HepG2 (cell line): ENCODE data around the gene BPHL.

Experiments
- KLF15 ChIP-seq: sonication (generic); formaldehyde crosslinking; IDR thresholded peaks from 2 replicates; pipeline ENCODE4 v1.8.1; 2023; ENCODE audit warnings: borderline replicate concordance, mild to moderate bottlenecking, inconsistent platforms, missing genetic modification reagents, mixed read lengths
- KMT2B ChIP-seq: IDR thresholded peaks from 2 replicates; pipeline ENCODE4 v1.6.1; 2016; ENCODE audit warnings: missing genetic modification reagents, missing compliant biosample characterization
- NR2F1 ChIP-seq, 2 experiments: fragments of 450-650 bp in 1 of 2; formaldehyde crosslinking in 1 of 2; IDR thresholded peaks; 2 replicates each; pipeline versions ENCODE4 v1.5.0 to v1.6.1; 2016 to 2020; ENCODE audit warnings: mild to moderate bottlenecking in 1 of 2, missing compliant biosample characterization in 1 of 2, missing genetic modification reagents in 1 of 2, moderate library complexity in 1 of 2
- POLR2A ChIP-seq, 2 experiments: IDR thresholded peaks; 2 replicates each; pipeline ENCODE4 v1.6.1; 2011; ENCODE audit warnings: low read depth in 2 of 2, low read length in 2 of 2, mild to moderate bottlenecking in 1 of 2, moderate library complexity in 1 of 2; ENCODE audit not compliant: insufficient read depth in 1 of 2
- TGIF2 ChIP-seq: IDR thresholded peaks from 2 replicates; pipeline ENCODE4 v1.6.1; 2016; ENCODE audit warnings: control low read depth, missing compliant biosample characterization
- ZNF317 ChIP-seq: sonication (generic); formaldehyde crosslinking; IDR thresholded peaks from 2 replicates; pipeline ENCODE4 v1.5.0; 2020; ENCODE audit warnings: mild to moderate bottlenecking, missing genetic modification reagents
- TF ChIP-seq, protein P1 (sequence below): sonication (generic); formaldehyde crosslinking; IDR thresholded peaks from 2 replicates; pipeline ENCODE4 v1.8.1; 2022; ENCODE audit warnings: low read depth, mild to moderate bottlenecking, missing genetic modification reagents
- TF ChIP-seq, protein P2 (sequence below): IDR thresholded peaks from 2 replicates; pipeline ENCODE4 v1.6.1; 2016; ENCODE audit warnings: missing biosample characterization, missing genetic modification reagents, low read depth
- TF ChIP-seq, protein P3 (sequence below): sonication (generic); formaldehyde crosslinking; IDR thresholded peaks from 2 replicates; pipeline ENCODE4 v1.4.0; 2020; ENCODE audit warnings: missing genetic modification reagents
- TF ChIP-seq, protein P4 (sequence below): IDR thresholded peaks from 2 replicates; pipeline ENCODE4 v1.6.1; 2016; ENCODE audit warnings: control low read depth

DNA sequence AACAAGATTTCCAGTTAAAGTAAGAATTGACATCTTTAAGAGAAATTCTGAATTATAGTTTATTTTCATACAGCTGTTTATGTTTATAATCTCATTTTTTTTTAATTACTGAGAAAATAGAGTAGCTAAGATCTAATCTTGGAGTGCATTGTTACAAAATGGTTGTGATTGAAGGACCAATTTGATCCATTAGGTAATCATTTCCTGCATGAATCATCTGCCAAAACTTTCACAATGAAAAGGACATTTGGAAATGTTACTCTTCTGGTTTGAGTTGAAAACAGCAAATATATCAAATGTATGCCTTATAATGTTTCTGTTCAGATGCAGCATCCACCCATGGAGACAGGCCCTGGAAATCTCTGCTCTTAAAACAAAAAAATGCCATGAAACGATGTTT, 19.8 kb downstream of the BPHL start:
- TF ChIP-seq TGIF2 (CRISPR knock-in tag) = no peak
- TF ChIP-seq, protein P1, sequence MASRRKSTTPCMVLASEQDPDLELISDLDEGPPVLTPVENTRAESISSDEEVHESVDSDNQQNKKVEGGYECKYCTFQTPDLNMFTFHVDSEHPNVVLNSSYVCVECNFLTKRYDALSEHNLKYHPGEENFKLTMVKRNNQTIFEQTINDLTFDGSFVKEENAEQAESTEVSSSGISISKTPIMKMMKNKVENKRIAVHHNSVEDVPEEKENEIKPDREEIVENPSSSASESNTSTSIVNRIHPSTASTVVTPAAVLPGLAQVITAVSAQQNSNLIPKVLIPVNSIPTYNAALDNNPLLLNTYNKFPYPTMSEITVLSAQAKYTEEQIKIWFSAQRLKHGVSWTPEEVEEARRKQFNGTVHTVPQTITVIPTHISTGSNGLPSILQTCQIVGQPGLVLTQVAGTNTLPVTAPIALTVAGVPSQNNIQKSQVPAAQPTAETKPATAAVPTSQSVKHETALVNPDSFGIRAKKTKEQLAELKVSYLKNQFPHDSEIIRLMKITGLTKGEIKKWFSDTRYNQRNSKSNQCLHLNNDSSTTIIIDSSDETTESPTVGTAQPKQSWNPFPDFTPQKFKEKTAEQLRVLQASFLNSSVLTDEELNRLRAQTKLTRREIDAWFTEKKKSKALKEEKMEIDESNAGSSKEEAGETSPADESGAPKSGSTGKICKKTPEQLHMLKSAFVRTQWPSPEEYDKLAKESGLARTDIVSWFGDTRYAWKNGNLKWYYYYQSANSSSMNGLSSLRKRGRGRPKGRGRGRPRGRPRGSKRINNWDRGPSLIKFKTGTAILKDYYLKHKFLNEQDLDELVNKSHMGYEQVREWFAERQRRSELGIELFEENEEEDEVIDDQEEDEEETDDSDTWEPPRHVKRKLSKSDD (CRISPR knock-in tag) = no peak
- TF ChIP-seq, protein P2, sequence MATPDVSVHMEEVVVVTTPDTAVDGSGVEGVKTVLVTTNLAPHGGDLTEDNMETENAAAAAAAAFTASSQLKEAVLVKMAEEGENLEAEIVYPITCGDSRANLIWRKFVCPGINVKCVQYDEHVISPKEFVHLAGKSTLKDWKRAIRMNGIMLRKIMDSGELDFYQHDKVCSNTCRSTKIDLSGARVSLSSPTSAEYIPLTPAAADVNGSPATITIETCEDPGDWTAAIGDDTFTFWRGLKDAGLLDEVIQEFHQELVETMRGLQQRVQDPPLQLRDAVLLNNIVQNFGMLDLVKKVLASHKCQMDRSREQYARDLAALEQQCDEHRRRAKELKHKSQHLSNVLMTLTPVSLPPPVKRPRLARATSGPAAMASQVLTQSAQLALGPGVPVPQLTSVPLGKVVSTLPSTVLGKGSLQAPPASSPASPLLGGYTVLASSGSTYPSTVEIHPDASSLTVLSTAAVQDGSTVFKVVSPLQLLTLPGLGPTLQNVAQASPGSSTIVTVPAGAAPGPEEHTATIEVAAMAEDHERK (CRISPR knock-in tag) = no peak
- TF ChIP-seq, protein P3, sequence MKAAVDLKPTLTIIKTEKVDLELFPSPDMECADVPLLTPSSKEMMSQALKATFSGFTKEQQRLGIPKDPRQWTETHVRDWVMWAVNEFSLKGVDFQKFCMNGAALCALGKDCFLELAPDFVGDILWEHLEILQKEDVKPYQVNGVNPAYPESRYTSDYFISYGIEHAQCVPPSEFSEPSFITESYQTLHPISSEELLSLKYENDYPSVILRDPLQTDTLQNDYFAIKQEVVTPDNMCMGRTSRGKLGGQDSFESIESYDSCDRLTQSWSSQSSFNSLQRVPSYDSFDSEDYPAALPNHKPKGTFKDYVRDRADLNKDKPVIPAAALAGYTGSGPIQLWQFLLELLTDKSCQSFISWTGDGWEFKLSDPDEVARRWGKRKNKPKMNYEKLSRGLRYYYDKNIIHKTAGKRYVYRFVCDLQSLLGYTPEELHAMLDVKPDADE (CRISPR knock-in tag) = no peak
- TF ChIP-seq, protein P4, sequence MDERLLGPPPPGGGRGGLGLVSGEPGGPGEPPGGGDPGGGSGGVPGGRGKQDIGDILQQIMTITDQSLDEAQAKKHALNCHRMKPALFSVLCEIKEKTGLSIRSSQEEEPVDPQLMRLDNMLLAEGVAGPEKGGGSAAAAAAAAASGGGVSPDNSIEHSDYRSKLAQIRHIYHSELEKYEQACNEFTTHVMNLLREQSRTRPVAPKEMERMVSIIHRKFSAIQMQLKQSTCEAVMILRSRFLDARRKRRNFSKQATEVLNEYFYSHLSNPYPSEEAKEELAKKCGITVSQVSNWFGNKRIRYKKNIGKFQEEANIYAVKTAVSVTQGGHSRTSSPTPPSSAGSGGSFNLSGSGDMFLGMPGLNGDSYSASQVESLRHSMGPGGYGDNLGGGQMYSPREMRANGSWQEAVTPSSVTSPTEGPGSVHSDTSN (CRISPR knock-in tag) = no peak
- no peak for TF ChIP-seq KMT2B (CRISPR knock-in tag)
- TF ChIP-seq POLR2A (IDR thresholded peaks at IDR 0.05; ENCODE audit: insufficient read depth in 1 of 2, low read depth in 2 of 2, low read length in 2 of 2) = no peak
- no peak for TF ChIP-seq ZNF317 (CRISPR knock-in tag)
- no peak for TF ChIP-seq KLF15 (CRISPR knock-in tag)
- no peak for TF ChIP-seq NR2F1 (CRISPR knock-in tag; IDR thresholded peaks at IDR 0.05)
